Mammary epithelial cell (primary cell): Measurements from ENCODE around the gene SIK3.

Experiments used
- EZH2 ChIP-seq: IDR thresholded peaks from 2 replicates; pipeline ENCODE4 v1.6.1; 2012; ENCODE audit warnings: low read length, inconsistent platforms, borderline replicate concordance
- TF ChIP-seq, protein P1 (sequence below), 2 donors: IDR thresholded peaks in 1 of 2; conservative IDR thresholded peaks in 1 of 2; 2 replicates each; pipeline ENCODE4 v1.5.1; 2011 to 2012; ENCODE audit warnings: inconsistent platforms in 2 of 2, low read length in 2 of 2, mild to moderate bottlenecking in 2 of 2, control low read depth in 1 of 2, low read depth in 1 of 2; ENCODE audit not compliant: insufficient read depth in 1 of 2; ENCODE audit errors: extremely low read depth in 1 of 2

DNA sequence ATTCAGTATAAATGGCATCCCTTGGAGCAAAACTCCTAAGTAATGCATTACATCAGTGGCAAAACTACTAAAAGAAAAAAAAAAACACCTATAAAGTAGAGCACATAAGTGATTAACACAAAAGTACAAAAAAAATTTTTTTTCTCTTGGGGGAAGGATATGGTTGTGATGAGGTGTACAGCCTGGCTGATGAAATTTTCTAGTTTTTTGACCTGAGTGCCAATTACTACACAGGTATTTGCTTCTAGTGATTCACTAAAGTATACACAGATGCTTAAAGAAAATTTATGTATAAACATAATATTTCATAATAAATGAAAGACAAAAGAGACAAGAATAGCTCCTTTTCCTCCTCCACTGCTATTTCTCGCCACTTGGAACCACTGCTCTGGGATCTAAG is 189.0 kb downstream of the SIK3 start:
- TF ChIP-seq, protein P1, sequence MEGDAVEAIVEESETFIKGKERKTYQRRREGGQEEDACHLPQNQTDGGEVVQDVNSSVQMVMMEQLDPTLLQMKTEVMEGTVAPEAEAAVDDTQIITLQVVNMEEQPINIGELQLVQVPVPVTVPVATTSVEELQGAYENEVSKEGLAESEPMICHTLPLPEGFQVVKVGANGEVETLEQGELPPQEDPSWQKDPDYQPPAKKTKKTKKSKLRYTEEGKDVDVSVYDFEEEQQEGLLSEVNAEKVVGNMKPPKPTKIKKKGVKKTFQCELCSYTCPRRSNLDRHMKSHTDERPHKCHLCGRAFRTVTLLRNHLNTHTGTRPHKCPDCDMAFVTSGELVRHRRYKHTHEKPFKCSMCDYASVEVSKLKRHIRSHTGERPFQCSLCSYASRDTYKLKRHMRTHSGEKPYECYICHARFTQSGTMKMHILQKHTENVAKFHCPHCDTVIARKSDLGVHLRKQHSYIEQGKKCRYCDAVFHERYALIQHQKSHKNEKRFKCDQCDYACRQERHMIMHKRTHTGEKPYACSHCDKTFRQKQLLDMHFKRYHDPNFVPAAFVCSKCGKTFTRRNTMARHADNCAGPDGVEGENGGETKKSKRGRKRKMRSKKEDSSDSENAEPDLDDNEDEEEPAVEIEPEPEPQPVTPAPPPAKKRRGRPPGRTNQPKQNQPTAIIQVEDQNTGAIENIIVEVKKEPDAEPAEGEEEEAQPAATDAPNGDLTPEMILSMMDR (conservative IDR thresholded peaks at IDR 0.05 in 1 of 2, IDR thresholded peaks at IDR 0.05 in 1 of 2; ENCODE audit: extremely low read depth in 1 of 2, insufficient read depth in 1 of 2, low read depth in 1 of 2, low read length in 2 of 2), result no peak
- TF ChIP-seq EZH2, result no peak
